ENCODE results near the gene MDN1. TPM values are rescaled to one million over a fixed set of nuclear protein-coding genes. Genes with fewer than 3 reads are reported as not detected.
"Not testable (repeated sequence)": the region's sequence is repeated elsewhere in the genome, so short reads cannot be mapped to it uniquely, and the experiment has no call there.

Gene MDN1
- polyA plus RNA-seq, 12 donors, result 24.4 to 45.1 (median 29.9) TPM; not detected in 1

- DNase-seq, result not testable (repeated sequence)
Observed at GRCh38 chr6:89828475-89828987, 8.9 kb upstream of the MDN1 start.

GRCh38 chr6:89826029-89826528 lies 6.5 kb upstream of the MDN1 start:
- DNase-seq, result no peak

GRCh38 chr6:89818977-89819335 lies 638 bp downstream of the MDN1 start:
- peak; percentile 31 for DNase-seq

GRCh38 chr6:89817481-89817880 lies 2.1 kb downstream of the MDN1 start:
- no peak for DNase-seq

GRCh38 chr6:89813422-89813821 lies 6.2 kb downstream of the MDN1 start:
- not testable (repeated sequence) for DNase-seq

- DNase-seq, result no peak
Observed at GRCh38 chr6:89807581-89807980, 12.0 kb downstream of the MDN1 start.

- no peak for DNase-seq
Observed at GRCh38 chr6:89805814-89806371, 13.7 kb downstream of the MDN1 start.

- DNase-seq, result no peak
Observed at GRCh38 chr6:89803271-89803670, 16.3 kb downstream of the MDN1 start.

GRCh38 chr6:89799756-89800155 lies 19.8 kb downstream of the MDN1 start:
- no peak for DNase-seq

- no peak for DNase-seq
Observed at GRCh38 chr6:89799096-89799495, 20.5 kb downstream of the MDN1 start.

- DNase-seq, result no peak
Observed at GRCh38 chr6:89797317-89797716, 22.3 kb downstream of the MDN1 start.

GRCh38 chr6:89794324-89794723 lies 25.3 kb downstream of the MDN1 start:
- no peak for DNase-seq

- peak; percentile 6 for DNase-seq
Observed at GRCh38 chr6:89793586-89793985, 26.0 kb downstream of the MDN1 start.

- peak; percentile 4 for DNase-seq
Observed at GRCh38 chr6:89792881-89793280, 26.7 kb downstream of the MDN1 start.

- no peak for DNase-seq
Observed at GRCh38 chr6:89790403-89790802, 29.2 kb downstream of the MDN1 start.

- DNase-seq, result no peak
Observed at GRCh38 chr6:89789980-89790379, 29.6 kb downstream of the MDN1 start.

- DNase-seq, result no peak
Observed at GRCh38 chr6:89787660-89788328, 31.8 kb downstream of the MDN1 start.

GRCh38 chr6:89786970-89787369 lies 32.6 kb downstream of the MDN1 start:
- DNase-seq, result no peak

GRCh38 chr6:89784838-89785237 lies 34.8 kb downstream of the MDN1 start:
- DNase-seq, result no peak

GRCh38 chr6:89783293-89783692 lies 36.3 kb downstream of the MDN1 start:
- DNase-seq, result not testable (repeated sequence)

GRCh38 chr6:89782222-89782621 lies 37.4 kb downstream of the MDN1 start:
- no peak for DNase-seq

- DNase-seq, result no peak
Observed at GRCh38 chr6:89781070-89782034, 38.2 kb downstream of the MDN1 start.

Measured in muscle of arm (tissue), 12 donors.